ENCODE measurements around the gene OR4L1.
"Not testable (repeated sequence)": the region's sequence is repeated elsewhere in the genome, so short reads cannot be mapped to it uniquely, and the experiment has no call there.

Gene OR4L1, protein sequence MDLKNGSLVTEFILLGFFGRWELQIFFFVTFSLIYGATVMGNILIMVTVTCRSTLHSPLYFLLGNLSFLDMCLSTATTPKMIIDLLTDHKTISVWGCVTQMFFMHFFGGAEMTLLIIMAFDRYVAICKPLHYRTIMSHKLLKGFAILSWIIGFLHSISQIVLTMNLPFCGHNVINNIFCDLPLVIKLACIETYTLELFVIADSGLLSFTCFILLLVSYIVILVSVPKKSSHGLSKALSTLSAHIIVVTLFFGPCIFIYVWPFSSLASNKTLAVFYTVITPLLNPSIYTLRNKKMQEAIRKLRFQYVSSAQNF

DNA sequence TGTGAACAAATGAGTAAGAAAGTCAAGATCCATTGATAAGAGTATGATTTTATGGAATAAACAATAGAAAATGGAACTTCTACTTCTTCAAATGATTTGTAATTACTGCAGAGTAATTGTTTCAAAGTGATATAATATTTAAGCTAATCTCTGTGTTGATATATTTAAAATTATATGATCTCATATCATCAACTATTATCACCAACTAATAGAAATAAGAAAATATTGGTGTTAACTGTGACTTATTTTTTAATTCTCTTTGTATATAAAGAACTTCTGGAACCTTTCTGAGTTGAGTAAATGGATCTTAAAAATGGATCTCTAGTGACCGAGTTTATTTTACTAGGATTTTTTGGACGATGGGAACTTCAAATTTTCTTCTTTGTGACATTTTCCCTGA is at the start of gene OR4L1:
Gene OR4L1 (plus strand): TSS at position 301 of the 400 bp plus-strand sequence. CDS start 0 bp downstream, at position 301.
- no peak for DNase-seq (ENCODE audit: low spot score)

DNA sequence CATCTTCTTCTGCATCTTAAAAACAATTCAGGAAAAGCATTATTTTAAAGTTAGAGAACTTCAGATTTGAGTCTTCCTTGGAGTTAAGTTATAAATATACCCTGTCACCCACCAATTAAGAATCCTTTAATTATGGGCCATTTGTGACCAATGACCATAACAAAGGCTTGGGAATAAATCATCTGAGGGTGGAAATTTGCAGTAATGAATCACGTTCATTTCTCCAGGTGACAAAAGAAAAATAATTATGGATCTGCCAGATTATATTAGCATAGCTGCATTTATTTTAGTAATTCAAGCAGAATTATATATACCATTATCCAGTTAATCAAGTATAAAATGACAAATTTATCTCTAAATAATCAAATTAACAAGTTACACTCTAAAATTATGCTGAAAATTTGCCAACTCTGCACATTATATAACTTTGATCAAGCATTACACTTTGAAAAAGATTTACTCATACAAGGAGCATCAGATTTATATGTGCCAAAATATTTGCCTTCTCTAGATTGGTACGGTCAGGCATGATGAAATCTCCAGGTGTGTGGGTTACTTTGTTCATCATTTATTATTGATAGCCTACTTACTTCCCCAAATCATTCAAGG is 40.5 kb upstream of the OR4L1 start, which contains the start of gene OR4K14:
Gene OR4K14 (minus strand): TSS at position 51 of the 609 bp plus-strand sequence. CDS start 4,114 bp downstream, outside the sequence.
- DNase-seq (ENCODE audit: low spot score) = no peak

DNA sequence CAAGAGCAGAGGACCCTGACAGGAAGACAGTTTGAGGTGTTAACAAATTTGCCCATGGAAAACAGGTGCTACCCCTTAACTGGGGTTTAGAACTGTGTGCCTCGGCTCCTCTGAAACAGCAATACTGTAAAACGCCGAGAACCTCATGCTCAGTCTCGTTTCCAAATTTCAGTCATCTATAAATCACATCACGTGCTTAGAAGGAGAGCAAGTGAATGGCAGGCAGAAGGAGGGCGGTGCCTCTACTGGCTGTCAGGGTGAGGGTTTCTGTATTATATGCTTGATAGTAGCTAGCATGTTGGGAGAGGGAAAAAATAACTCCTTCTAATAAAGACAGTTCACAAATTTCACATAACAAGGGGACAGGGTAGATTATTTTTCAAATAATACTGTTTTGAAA is 28.8 kb upstream of the OR4L1 start:
- no peak for DNase-seq (ENCODE audit: low spot score)

DNA sequence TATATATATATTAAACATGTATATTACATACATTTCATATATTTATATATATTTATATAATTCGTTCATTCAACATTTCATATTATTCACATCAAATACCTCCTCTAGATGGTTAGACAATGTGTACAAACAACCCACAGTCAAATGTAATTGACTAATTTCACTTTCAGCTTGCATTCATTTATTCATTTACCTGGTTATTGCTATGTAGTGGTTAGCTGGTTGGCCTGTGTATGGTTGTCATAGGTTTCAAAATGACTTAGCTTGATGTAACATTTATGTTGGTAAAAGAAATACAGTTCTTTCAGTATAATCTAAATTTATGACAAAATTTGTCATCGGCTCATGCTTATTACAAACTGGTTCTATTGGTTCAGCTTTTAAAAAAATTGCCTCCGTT is 24.4 kb upstream of the OR4L1 start:
- no peak for DNase-seq (ENCODE audit: low spot score)

DNA sequence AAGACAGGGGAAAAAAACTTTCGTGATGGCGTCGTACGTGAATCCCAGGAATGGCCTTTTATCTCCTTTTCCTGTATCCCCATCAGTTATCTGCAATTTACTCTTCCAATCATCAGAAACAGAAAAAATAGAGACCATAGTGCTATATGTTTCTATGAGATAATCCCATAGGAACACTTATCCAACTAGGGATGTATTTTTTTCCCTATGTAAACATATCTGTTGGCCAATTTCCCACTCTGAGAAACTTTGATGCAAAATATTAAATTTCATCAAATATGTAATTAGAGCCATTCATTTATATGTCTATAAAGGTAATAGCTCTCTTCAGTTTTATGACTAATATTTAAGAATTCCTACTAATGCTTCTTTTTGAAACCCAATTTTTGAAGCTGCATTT is 23.9 kb upstream of the OR4L1 start, which contains the start of gene OR4K13:
Gene OR4K13 (minus strand): TSS at position 101 of the 400 bp plus-strand sequence. CDS start 1,280 bp downstream, outside the sequence.
- DNase-seq (ENCODE audit: low spot score) = no peak

DNA sequence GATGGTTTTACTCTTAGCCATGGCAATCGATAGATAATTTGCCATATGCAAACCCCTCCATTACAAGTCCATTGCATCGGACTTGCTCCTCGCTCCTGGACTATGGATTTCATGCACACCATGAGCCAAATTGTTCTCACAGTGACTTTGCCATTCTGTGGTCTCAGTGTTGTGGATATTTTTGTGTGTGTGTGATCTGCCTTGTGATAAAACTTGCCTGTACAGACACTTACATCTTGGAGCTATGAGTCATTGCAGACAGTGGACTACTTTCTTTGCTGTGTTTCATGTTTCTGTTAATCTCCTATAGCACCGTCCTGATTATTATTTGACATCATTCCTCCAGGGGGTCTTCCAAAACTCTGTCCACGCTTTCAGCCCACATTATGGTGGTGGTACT is 15.6 kb upstream of the OR4L1 start:
- no peak for DNase-seq (ENCODE audit: low spot score)

DNA sequence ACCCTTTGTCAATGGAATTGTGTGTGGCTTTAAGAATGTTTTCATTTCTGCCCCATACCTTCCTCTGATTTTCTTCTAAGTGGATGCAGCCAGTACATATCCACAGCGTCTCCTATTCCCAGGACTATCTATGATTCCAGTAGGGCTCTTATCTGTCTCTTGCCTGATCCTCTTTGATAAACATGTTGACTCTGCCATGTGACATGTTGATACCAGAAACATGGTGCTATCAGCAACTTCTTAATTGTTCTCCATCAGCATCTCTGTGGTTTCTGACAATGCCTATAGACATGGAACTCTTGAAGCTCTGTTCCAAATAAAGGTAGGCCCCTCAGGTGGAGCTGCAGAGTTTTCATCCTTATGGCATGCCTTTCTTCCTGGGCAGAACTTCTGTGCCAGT is 11.6 kb upstream of the OR4L1 start:
- no peak for DNase-seq (ENCODE audit: low spot score)

DNA sequence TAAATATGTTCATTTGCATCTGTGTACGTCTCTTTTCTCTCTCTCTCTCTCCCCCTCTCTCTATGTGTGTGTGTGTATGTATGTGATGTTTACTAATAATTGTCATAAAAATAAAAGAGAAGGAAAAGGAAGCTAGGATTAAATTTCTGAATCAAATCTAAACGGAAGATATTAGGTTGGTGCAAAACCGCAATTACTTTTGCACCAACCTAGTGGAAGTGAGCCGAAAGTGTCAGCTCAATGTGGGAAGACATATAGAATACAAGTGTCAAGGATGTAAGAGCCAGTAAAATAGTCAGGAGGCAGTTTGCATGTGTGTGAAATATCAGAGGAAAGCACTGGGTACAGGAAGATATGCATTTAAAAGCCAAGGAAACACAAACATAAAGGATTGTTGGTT is 32.2 kb downstream of the OR4L1 start:
- DNase-seq (ENCODE audit: low spot score) = no peak

DNA sequence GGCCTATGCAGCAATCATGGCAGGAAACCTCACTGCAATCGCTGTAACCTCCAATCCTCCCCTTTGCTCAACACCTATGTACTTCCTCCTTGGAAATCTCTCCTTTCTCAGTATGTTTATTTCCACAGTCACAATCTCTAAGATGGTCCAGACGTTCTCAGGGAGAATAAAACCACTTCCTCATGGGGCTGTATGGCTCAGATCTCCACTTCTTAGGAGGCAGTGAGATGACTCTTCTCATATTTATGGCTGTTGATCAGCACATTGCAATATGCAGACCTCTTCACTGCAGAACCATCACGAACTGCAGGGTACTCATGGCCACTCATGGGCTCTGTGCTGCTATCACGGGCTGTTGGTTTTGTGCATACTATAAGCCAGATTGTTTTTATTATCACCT is 33.6 kb downstream of the OR4L1 start:
- no peak for DNase-seq (ENCODE audit: low spot score)

DNA sequence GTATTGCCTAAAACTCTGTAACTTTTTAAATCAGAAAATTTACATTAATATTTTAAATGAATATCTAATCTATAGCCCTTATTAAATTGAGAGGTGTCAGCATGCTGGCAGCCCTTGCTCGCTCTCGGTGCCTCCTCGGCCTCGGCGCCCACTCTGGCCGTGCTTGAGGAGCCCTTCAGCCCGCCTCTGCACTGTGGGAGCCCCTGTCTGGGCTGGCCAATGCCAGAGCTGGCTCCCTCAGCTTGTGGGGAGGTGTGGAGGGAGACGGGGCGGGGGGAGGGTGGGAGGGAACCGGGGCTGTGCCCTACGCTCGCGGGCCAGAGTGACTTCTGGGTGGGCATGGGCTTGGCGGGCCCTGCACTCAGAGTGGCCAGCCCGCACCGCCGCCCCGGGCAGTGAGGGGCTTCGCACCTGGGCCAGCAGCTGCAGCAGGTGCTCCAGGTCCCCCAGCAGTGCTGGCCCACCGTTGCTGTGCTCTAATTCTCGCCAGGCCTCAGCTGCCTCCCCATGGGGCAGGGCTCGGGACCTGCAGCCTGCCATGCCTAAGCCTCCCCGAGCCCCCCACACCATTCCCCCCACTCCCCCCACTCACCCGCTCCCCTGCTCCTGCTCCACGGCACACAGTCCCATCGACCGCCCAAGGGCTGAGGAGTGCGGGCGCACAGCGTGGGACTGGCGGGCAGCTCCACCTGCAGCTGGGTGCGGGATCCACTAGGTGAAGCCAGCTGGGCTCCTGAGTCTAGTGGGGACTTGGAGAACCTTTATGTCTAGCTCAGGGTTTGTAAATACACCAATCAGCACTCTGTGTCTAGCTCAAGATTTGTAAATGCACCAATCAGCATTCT is 39.3 kb downstream of the OR4L1 start:
- DNase-seq (ENCODE audit: low spot score) = not testable (repeated sequence)

DNA sequence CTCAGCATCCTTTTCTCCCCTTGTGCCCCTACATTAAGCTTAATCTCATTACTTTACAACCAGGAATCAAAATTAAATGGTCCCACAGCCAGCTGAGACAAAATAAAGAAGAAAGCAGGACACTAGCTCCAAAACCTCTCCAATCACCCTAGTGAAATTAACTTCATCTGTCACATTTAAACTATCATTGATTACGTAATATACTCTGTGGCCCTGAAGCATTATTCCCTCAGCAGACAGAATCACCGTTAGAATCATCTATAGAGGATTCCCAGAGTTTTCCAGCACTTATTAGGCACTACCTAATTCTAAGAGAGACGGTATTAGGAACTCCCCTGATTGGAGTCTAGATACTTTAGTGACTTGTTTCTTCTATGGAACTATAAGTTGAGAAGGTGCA is 50.6 kb downstream of the OR4L1 start, which contains the start of gene OR4K17:
Gene OR4K17 (plus strand): TSS at position 302 of the 400 bp plus-strand sequence. CDS start 6,761 bp downstream, outside the sequence.
- DNase-seq (ENCODE audit: low spot score) = no peak
